GM12878 (cell line): ENCODE data around the gene SYS1. TPM values are rescaled to one million over a fixed set of nuclear protein-coding genes. Genes with fewer than 3 reads are reported as not detected.

ENCODE experiments used
- ATAC-seq: fragments of 200-7000 bp; cut with Tn5 transposase; 3 replicates; pipeline ENCODE4 v1.9.1; 2020; ENCODE audit warnings: mild to moderate bottlenecking, moderate library complexity
- BruUV-seq: library from RNA; stranded (reverse); fragments of 400-500 nt; replicated peaks from 2 replicates; lab custom pipeline; 2021; lab: Mats Ljungman, UMichigan
- CTCF ChIA-PET: fragments of 300-600 bp; sonication (Branson Sonifier 250); formaldehyde crosslinking; extraction: SDS; loops from one replicate; lab custom pipeline; 2021; ENCODE audit warnings: inconsistent platforms; lab: Yijun Ruan, JAX
- POLR2A ChIA-PET: fragments of 350-600 bp; formaldehyde crosslinking; extraction: SDS; loops from one replicate; lab custom pipeline; 2021; ENCODE audit warnings: inconsistent platforms; lab: Charles Lee
- RAD21 ChIA-PET: fragments of 300-600 bp; sonication (Branson Sonifier 250); formaldehyde crosslinking; loops from one replicate; lab custom pipeline; 2023; ENCODE audit warnings: antibody characterized with exemption; ENCODE audit not compliant: unreplicated experiment; lab: Charles Lee
- SMC1A ChIA-PET: fragments of 300-600 bp; sonication (Branson Sonifier 250); formaldehyde crosslinking; loops from one replicate; lab custom pipeline; 2023; ENCODE audit not compliant: unreplicated experiment, uncharacterized antibody; lab: Charles Lee
- DNase-seq: peaks from one replicate; pipeline ENCODE4 v3.0.0-alpha.2; 2011; ENCODE audit warnings: low read depth, low spot score
- FAIRE-seq: peaks from 3 replicates; lab custom pipeline; 2011; peaks lifted over from hg19 to GRCh38; lab: Jason Lieb, UNC
- H2AFZ ChIP-seq: 2 replicates; pipeline ENCODE4 v1.6.0; 2011; ENCODE audit warnings: low read depth, low read length, control low read depth; ENCODE audit not compliant: control insufficient read depth
- H3K27ac ChIP-seq: 2 replicates; pipeline ENCODE4 v1.5.1; 2011; ENCODE audit warnings: control low read depth; ENCODE audit not compliant: control insufficient read depth, insufficient read depth
- H3K27me3 ChIP-seq, 2 experiments: replicated peaks in 1 of 2; 2 replicates each; pipeline versions ENCODE4 v1.6.0 to v1.6.1; 2011; ENCODE audit warnings: low read length in 1 of 2; ENCODE audit not compliant: control insufficient read depth in 2 of 2, insufficient read depth in 2 of 2
- H3K36me3 ChIP-seq, 2 experiments: 2 replicates each; pipeline ENCODE4 v1.5.1; 2011; ENCODE audit warnings: low read length in 1 of 2; ENCODE audit not compliant: control insufficient read depth in 2 of 2, insufficient read depth in 2 of 2
- H3K4me1 ChIP-seq: 2 replicates; pipeline ENCODE4 v1.6.1; 2011; ENCODE audit warnings: mild to moderate bottlenecking, low read length, moderate library complexity, mixed read lengths; ENCODE audit not compliant: control insufficient read depth, insufficient read depth
- H3K4me2 ChIP-seq: 2 replicates; pipeline ENCODE4 v1.6.0; 2011; ENCODE audit warnings: control low read depth; ENCODE audit not compliant: control insufficient read depth, insufficient read depth
- H3K4me3 ChIP-seq: fragments of 200-600 bp; sonication (generic); 2 replicates; pipeline ENCODE4 v1.5.1; 2016
- H3K79me2 ChIP-seq: 2 replicates; pipeline ENCODE4 v1.6.0; 2011; ENCODE audit warnings: low read length; ENCODE audit not compliant: control insufficient read depth, insufficient read depth
- H3K9ac ChIP-seq: 2 replicates; pipeline ENCODE4 v1.8.0; 2011; ENCODE audit warnings: low read length, control low read depth, mixed read lengths; ENCODE audit not compliant: control insufficient read depth, insufficient read depth
- H3K9me3 ChIP-seq: replicated peaks from 3 replicates; pipeline ENCODE4 v1.5.1; 2011; ENCODE audit warnings: mild to moderate bottlenecking, low read length; ENCODE audit not compliant: control insufficient read depth, insufficient read depth
- H4K20me1 ChIP-seq: 2 replicates; pipeline ENCODE4 v1.6.0; 2011; ENCODE audit not compliant: control insufficient read depth, insufficient read depth
- CREM ChIP-seq: IDR thresholded peaks from 2 replicates; pipeline ENCODE4 v1.6.1; 2014; ENCODE audit warnings: antibody characterized with exemption, low read depth
- ESRRA ChIP-seq: IDR thresholded peaks from 2 replicates; pipeline ENCODE4 v1.6.1; 2012; ENCODE audit warnings: mild to moderate bottlenecking, low read length, improper control_type of control experiment
- TCF12 ChIP-seq: IDR thresholded peaks from 2 replicates; pipeline ENCODE4 v1.6.1; 2011; ENCODE audit warnings: low read depth, mild to moderate bottlenecking, low read length
- WGBS: methylation state at CpG from one replicate; pipeline ENCODE4 v1.1.6; 2016; ENCODE audit warnings: low lambda C conversion rate; ENCODE audit not compliant: insufficient replicate concordance, insufficient coverage; ENCODE audit errors: missing lambda C conversion rate; 5-methylcytosine and 5-hydroxymethylcytosine counted together
- in situ Hi-C: fragments of 300-500 bp; cut with MboI; formaldehyde crosslinking; loops from 9 replicates; pipeline ENCODE4 v1.14.3; 2018; ENCODE audit warnings: mixed read lengths
- intact Hi-C: fragments of 100-400 bp; cut with micrococcal nuclease; formaldehyde crosslinking; loops from one replicate; pipeline ENCODE4 v1.14.2; 2022; ENCODE audit not compliant: unreplicated experiment
- polyA plus RNA-seq, 11 experiments: library from polyadenylated mRNA; depleted of rRNA in 4 of 11; unstranded in 6 of 11; stranded (reverse) in 5 of 11; fragments of >200 nt; fragmentation: Nextera tagmentation in 4 of 11; fragmentation: Illumina TruSeq in 1 of 11; extraction: Ambion mirVana in 4 of 11; extraction: Trizol in 1 of 11; gene quantifications; 1 replicate in 1 of 11; 2 replicates in 10 of 11; pipeline versions ENCODE4 v1.2.1 to v1.2.3, GENCODE V29; 2011 to 2016; ENCODE audit warnings: inconsistent platforms in 2 of 11, missing spikeins in 2 of 11, low read depth in 1 of 11
- total RNA-seq, 4 experiments: library from RNA; depleted of rRNA in 3 of 4; stranded (reverse); fragments of >200 nt in 3 of 4; fragmentation: Illumina TruSeq in 1 of 4; extraction: Trizol in 1 of 4; gene quantifications; 2 replicates each; pipeline versions ENCODE4 v1.2.1 to v1.2.3, GENCODE V29; 2013 to 2021
- TF ChIP-seq, protein P1 (sequence below): IDR thresholded peaks from 2 replicates; pipeline ENCODE4 v1.6.1; 2011; ENCODE audit warnings: mild to moderate bottlenecking, low read depth, low read length, moderate library complexity; ENCODE audit not compliant: insufficient replicate concordance
- TF ChIP-seq, protein P2 (sequence below): fragments of 450-650 bp; IDR thresholded peaks from 2 replicates; pipeline ENCODE4 v1.6.1; 2017; ENCODE audit warnings: mild to moderate bottlenecking
- TF ChIP-seq, protein P3 (sequence below): IDR thresholded peaks from 2 replicates; pipeline ENCODE4 v1.6.1; 2012; ENCODE audit warnings: improper control_type of control experiment, low read depth, low read length; ENCODE audit not compliant: insufficient replicate concordance
- TF ChIP-seq, protein P4 (sequence below): fragments of 150-350 bp; IDR thresholded peaks from 2 replicates; pipeline ENCODE4 v1.6.1; 2016; ENCODE audit warnings: low read depth, low read length

The SYS1 gene
- total and polyA plus RNA-seq, 10 of the 15 experiments (the other 5 are each of a cell fraction or from before 2014, with no cell fraction given): 5.1 to 22.6 (median 9.3) TPM

DNA sequence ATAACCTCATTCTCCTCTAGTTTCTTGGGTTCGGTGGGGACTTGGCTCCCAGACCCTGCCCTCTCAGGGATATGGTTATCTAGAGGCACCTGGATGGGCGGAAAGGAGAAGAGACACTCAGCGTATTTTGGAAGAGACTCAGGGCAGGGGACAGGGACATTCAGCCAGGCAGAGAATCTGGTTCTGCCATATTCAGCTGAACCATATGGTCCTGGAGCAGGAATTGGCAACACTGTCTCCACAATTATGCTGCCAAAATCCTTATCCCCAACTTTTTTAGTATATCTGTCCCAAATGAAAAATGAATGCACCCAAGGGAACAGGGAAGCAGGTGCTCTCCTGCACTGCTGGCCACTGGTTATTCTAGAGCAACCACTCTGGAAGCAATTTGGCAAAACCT, 32.5 kb upstream of the SYS1 start:
- POLR2A ChIA-PET: no interaction called here
- FAIRE-seq (no peak), ATAC-seq (no peak), DNase-seq (no peak)
- no TSS peak for BruUV-seq
- no peaks in the 10 kb centered on the region for H3K4me1 ChIP-seq
- CTCF ChIA-PET: interaction anchor here (1.0 to 1.6 kb wide), 2 partner anchors 12 to 106 kb away, joined by 3 read pairs; no protein-coding TSS in a partner anchor
- no peaks in the 10 kb centered on the region; the same call in 1 of the 2 replicates for H4K20me1 ChIP-seq
- no peaks in the 10 kb centered on the region for H3K9me3 ChIP-seq
- WGBS: 51% methylated on average over 3 of the region's 3 CpGs
- SMC1A ChIA-PET: no interaction called here
- H3K27me3 ChIP-seq: no peaks in the 10 kb centered on the region
- RAD21 ChIA-PET: interaction anchor here (2.3 kb wide), 1 partner anchor 106 kb away, joined by 5 read pairs; no protein-coding TSS in a partner anchor
- no peaks in the 10 kb centered on the region for H3K79me2 ChIP-seq
- H2AFZ ChIP-seq: no peak overlapping the region
- no peak overlapping the region for H3K27ac ChIP-seq
- no peak overlapping the region for H3K4me2 ChIP-seq
- in situ Hi-C loops: no loop called here
- intact Hi-C loops: no loop called here
- TF ChIP-seq, protein P1, sequence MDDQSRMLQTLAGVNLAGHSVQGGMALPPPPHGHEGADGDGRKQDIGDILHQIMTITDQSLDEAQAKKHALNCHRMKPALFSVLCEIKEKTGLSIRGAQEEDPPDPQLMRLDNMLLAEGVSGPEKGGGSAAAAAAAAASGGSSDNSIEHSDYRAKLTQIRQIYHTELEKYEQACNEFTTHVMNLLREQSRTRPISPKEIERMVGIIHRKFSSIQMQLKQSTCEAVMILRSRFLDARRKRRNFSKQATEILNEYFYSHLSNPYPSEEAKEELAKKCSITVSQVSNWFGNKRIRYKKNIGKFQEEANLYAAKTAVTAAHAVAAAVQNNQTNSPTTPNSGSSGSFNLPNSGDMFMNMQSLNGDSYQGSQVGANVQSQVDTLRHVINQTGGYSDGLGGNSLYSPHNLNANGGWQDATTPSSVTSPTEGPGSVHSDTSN: no peak
- TF ChIP-seq, protein P2, sequence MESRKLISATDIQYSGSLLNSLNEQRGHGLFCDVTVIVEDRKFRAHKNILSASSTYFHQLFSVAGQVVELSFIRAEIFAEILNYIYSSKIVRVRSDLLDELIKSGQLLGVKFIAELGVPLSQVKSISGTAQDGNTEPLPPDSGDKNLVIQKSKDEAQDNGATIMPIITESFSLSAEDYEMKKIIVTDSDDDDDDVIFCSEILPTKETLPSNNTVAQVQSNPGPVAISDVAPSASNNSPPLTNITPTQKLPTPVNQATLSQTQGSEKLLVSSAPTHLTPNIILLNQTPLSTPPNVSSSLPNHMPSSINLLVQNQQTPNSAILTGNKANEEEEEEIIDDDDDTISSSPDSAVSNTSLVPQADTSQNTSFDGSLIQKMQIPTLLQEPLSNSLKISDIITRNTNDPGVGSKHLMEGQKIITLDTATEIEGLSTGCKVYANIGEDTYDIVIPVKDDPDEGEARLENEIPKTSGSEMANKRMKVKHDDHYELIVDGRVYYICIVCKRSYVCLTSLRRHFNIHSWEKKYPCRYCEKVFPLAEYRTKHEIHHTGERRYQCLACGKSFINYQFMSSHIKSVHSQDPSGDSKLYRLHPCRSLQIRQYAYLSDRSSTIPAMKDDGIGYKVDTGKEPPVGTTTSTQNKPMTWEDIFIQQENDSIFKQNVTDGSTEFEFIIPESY: no peak
- TF ChIP-seq, protein P3, sequence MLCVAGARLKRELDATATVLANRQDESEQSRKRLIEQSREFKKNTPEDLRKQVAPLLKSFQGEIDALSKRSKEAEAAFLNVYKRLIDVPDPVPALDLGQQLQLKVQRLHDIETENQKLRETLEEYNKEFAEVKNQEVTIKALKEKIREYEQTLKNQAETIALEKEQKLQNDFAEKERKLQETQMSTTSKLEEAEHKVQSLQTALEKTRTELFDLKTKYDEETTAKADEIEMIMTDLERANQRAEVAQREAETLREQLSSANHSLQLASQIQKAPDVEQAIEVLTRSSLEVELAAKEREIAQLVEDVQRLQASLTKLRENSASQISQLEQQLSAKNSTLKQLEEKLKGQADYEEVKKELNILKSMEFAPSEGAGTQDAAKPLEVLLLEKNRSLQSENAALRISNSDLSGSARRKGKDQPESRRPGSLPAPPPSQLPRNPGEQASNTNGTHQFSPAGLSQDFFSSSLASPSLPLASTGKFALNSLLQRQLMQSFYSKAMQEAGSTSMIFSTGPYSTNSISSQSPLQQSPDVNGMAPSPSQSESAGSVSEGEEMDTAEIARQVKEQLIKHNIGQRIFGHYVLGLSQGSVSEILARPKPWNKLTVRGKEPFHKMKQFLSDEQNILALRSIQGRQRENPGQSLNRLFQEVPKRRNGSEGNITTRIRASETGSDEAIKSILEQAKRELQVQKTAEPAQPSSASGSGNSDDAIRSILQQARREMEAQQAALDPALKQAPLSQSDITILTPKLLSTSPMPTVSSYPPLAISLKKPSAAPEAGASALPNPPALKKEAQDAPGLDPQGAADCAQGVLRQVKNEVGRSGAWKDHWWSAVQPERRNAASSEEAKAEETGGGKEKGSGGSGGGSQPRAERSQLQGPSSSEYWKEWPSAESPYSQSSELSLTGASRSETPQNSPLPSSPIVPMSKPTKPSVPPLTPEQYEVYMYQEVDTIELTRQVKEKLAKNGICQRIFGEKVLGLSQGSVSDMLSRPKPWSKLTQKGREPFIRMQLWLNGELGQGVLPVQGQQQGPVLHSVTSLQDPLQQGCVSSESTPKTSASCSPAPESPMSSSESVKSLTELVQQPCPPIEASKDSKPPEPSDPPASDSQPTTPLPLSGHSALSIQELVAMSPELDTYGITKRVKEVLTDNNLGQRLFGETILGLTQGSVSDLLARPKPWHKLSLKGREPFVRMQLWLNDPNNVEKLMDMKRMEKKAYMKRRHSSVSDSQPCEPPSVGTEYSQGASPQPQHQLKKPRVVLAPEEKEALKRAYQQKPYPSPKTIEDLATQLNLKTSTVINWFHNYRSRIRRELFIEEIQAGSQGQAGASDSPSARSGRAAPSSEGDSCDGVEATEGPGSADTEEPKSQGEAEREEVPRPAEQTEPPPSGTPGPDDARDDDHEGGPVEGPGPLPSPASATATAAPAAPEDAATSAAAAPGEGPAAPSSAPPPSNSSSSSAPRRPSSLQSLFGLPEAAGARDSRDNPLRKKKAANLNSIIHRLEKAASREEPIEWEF: no peak
- no peak for TF ChIP-seq TCF12
- TF ChIP-seq CREM: no peak
- TF ChIP-seq, protein P4, sequence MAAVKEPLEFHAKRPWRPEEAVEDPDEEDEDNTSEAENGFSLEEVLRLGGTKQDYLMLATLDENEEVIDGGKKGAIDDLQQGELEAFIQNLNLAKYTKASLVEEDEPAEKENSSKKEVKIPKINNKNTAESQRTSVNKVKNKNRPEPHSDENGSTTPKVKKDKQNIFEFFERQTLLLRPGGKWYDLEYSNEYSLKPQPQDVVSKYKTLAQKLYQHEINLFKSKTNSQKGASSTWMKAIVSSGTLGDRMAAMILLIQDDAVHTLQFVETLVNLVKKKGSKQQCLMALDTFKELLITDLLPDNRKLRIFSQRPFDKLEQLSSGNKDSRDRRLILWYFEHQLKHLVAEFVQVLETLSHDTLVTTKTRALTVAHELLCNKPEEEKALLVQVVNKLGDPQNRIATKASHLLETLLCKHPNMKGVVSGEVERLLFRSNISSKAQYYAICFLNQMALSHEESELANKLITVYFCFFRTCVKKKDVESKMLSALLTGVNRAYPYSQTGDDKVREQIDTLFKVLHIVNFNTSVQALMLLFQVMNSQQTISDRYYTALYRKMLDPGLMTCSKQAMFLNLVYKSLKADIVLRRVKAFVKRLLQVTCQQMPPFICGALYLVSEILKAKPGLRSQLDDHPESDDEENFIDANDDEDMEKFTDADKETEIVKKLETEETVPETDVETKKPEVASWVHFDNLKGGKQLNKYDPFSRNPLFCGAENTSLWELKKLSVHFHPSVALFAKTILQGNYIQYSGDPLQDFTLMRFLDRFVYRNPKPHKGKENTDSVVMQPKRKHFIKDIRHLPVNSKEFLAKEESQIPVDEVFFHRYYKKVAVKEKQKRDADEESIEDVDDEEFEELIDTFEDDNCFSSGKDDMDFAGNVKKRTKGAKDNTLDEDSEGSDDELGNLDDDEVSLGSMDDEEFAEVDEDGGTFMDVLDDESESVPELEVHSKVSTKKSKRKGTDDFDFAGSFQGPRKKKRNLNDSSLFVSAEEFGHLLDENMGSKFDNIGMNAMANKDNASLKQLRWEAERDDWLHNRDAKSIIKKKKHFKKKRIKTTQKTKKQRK: no peak
- no peak for TF ChIP-seq ESRRA
- H3K9ac ChIP-seq: no peak overlapping the region
- H3K4me3 ChIP-seq: no peak overlapping the region
- no peaks in the 10 kb centered on the region; a peak in 1 of 4 replicates for H3K36me3 ChIP-seq
